K562 (cell line): ENCODE measurements around the gene C1orf21. TPM values are rescaled to one million over a fixed set of nuclear protein-coding genes. Genes with fewer than 3 reads are reported as not detected.

Source experiments
- ATAC-seq: fragments of 200-7000 bp; cut with Tn5 transposase; 3 replicates; pipeline ENCODE4 v1.9.1; 2020; ENCODE audit warnings: moderate library complexity
- BruUV-seq: library from RNA; stranded (reverse); fragments of 400-500 nt; replicated peaks from 2 replicates; lab custom pipeline; 2021; lab: Mats Ljungman, UMichigan
- CTCF ChIA-PET: fragments of 300-600 bp; formaldehyde crosslinking; extraction: SDS; loops from one replicate; lab custom pipeline; 2021; ENCODE audit warnings: low intra/inter-chr PET ratio; lab: Yijun Ruan, JAX
- POLR2A ChIA-PET: fragments of 300-600, 350-650 bp; sonication (Branson Sonifier 250); formaldehyde crosslinking; extraction: SDS; loops from one replicate; lab custom pipeline; 2021; ENCODE audit warnings: antibody characterized with exemption, inconsistent platforms; lab: Yijun Ruan, JAX
- DNase-seq, 4 experiments: peaks; one replicate each; pipeline versions ENCODE4 v3.0.0 to v3.0.0-alpha.2; 2011 to 2018; ENCODE audit warnings: low spot score in 3 of 4, mixed read lengths in 3 of 4; ENCODE audit errors: extremely low read depth in 1 of 4
- FAIRE-seq: peaks from 2 replicates; lab custom pipeline; 2011; peaks lifted over from hg19 to GRCh38; lab: Jason Lieb, UNC
- H2AFZ ChIP-seq: 2 replicates; pipeline ENCODE4 v1.6.0; 2011; ENCODE audit warnings: low read depth, low read length, control low read depth, inconsistent platforms
- H3K27ac ChIP-seq: fragments of 200-600 bp; 3 replicates; pipeline ENCODE4 v1.8.0; 2011; ENCODE audit warnings: low read depth, mild to moderate bottlenecking, control low read depth, inconsistent platforms, low read length, moderate library complexity, mixed read lengths; ENCODE audit errors: extremely low read depth
- H3K27me3 ChIP-seq, 2 experiments: fragments of 300-600 bp in 1 of 2; 2 replicates in 1 of 2; 3 replicates in 1 of 2; pipeline versions ENCODE4 v1.6.0 to v1.8.0; 2011; ENCODE audit warnings: inconsistent platforms in 2 of 2, low read length in 2 of 2, mild to moderate bottlenecking in 1 of 2, mixed read lengths in 1 of 2, moderate library complexity in 1 of 2; ENCODE audit not compliant: control insufficient read depth in 2 of 2, insufficient read depth in 2 of 2
- H3K36me3 ChIP-seq: fragments of 300-600 bp; 3 replicates; pipeline ENCODE4 v1.8.0; 2011; ENCODE audit warnings: mild to moderate bottlenecking, low read length, inconsistent platforms; ENCODE audit not compliant: control insufficient read depth, insufficient read depth
- H3K4me1 ChIP-seq, 2 experiments: fragments of 200-600 bp in 1 of 2; replicated peaks in 1 of 2; 2 replicates in 1 of 2; 3 replicates in 1 of 2; pipeline versions ENCODE4 v1.5.1 to v1.8.0; 2011; ENCODE audit warnings: inconsistent platforms in 2 of 2, low read length in 2 of 2, mild to moderate bottlenecking in 1 of 2, mixed read lengths in 1 of 2, moderate library complexity in 1 of 2; ENCODE audit not compliant: control insufficient read depth in 2 of 2, insufficient read depth in 2 of 2
- H3K4me2 ChIP-seq: 2 replicates; pipeline ENCODE4 v1.6.1; 2011; ENCODE audit warnings: low read length, control low read depth, inconsistent platforms, mixed read lengths; ENCODE audit not compliant: insufficient read depth
- H3K4me3 ChIP-seq: fragments of 200-600 bp; sonication (generic), shearing (Covaris generic); 2 replicates; pipeline ENCODE4 v1.5.1; 2016; ENCODE audit warnings: control low read depth, inconsistent platforms
- H3K79me2 ChIP-seq: fragments of 200-600 bp; 3 replicates; pipeline ENCODE4 v1.8.0; 2011; ENCODE audit warnings: low read length, inconsistent platforms; ENCODE audit not compliant: control insufficient read depth, insufficient read depth
- H3K9ac ChIP-seq, 2 experiments: 2 replicates each; pipeline versions ENCODE4 v1.6.0 to v1.6.1; 2011; ENCODE audit warnings: low read depth in 2 of 2, low read length in 2 of 2, control low read depth in 1 of 2, inconsistent platforms in 1 of 2, mild to moderate bottlenecking in 1 of 2, mixed read lengths in 1 of 2; ENCODE audit not compliant: insufficient read depth in 1 of 2
- H3K9me1 ChIP-seq: one replicate; pipeline ENCODE4 v1.6.0; 2011; ENCODE audit warnings: inconsistent platforms, mild to moderate bottlenecking, low read length, moderate library complexity; ENCODE audit not compliant: control insufficient read depth, insufficient read depth
- H3K9me3 ChIP-seq: replicated peaks from 2 replicates; pipeline ENCODE4 v1.5.1; 2011; ENCODE audit warnings: low read depth, low read length, inconsistent platforms; ENCODE audit not compliant: control insufficient read depth, insufficient read depth
- H4K20me1 ChIP-seq: replicated peaks from 2 replicates; pipeline ENCODE4 v1.6.1; 2011; ENCODE audit warnings: low read length, inconsistent platforms, mixed read lengths; ENCODE audit not compliant: control insufficient read depth, insufficient read depth
- CBFA2T2 ChIP-seq: fragments of 450-650 bp; conservative IDR thresholded peaks from 2 replicates; pipeline ENCODE4 v1.6.1; 2017; ENCODE audit warnings: mild to moderate bottlenecking
- MYC ChIP-seq, 2 experiments: fragments of 250-450 bp in 1 of 2; sonication (Bioruptor Pico) in 1 of 2; IDR thresholded peaks; 2 replicates each; pipeline versions ENCODE4 v1.5.1 to v1.6.1; 2012 to 2021; ENCODE audit warnings: low read depth in 2 of 2, borderline replicate concordance in 1 of 2, improper control_type of control experiment in 1 of 2, low read length in 1 of 2, mild to moderate bottlenecking in 1 of 2, moderate library complexity in 1 of 2
- NCOA1 ChIP-seq: fragments of 450-650 bp; IDR thresholded peaks from 2 replicates; pipeline ENCODE4 v1.6.1; 2016; ENCODE audit warnings: low read depth
- NCOA6 ChIP-seq: fragments of 450-650 bp; IDR thresholded peaks from 2 replicates; pipeline ENCODE4 v1.6.1; 2017; ENCODE audit warnings: mild to moderate bottlenecking
- POLR2G ChIP-seq: fragments of 200-400 bp; formaldehyde crosslinking; IDR thresholded peaks from 2 replicates; pipeline ENCODE4 v1.6.1; 2017; ENCODE audit warnings: low read depth, mild to moderate bottlenecking, antibody characterized with exemption, low read length, moderate library complexity
- STAT5B ChIP-seq: fragments of 250-450 bp; sonication (Bioruptor Pico); IDR thresholded peaks from 2 replicates; pipeline ENCODE4 v1.8.0; 2021; ENCODE audit warnings: mild to moderate bottlenecking, inconsistent platforms
- ZNF239 ChIP-seq: fragments of 250-450 bp; sonication (Bioruptor Pico); IDR thresholded peaks from 2 replicates; pipeline ENCODE4 v1.4.0; 2020; ENCODE audit warnings: mild to moderate bottlenecking
- ZNF282 ChIP-seq: sonication (generic); formaldehyde crosslinking; IDR thresholded peaks from 2 replicates; pipeline ENCODE4 v1.8.1; 2023; ENCODE audit warnings: missing genetic modification reagents
- WGBS: fragments of 100-300 bp; shearing (Covaris generic); methylation state at CpG from one replicate; pipeline ENCODE4 v1.1.6; 2016; ENCODE audit warnings: low coverage, mixed read lengths; ENCODE audit not compliant: insufficient coverage; ENCODE audit errors: missing lambda C conversion rate; 5-methylcytosine and 5-hydroxymethylcytosine counted together
- in situ Hi-C: fragments of 300-500 bp; cut with MboI; formaldehyde crosslinking; loops from 4 replicates; pipeline ENCODE4 v1.15.0; 2018; ENCODE audit warnings: inconsistent platforms, mixed read lengths
- intact Hi-C: fragments of 100-400 bp; cut with micrococcal nuclease; formaldehyde crosslinking; loops from 2 replicates; pipeline ENCODE4 v1.14.2; 2022
- polyA plus RNA-seq, 8 experiments: library from polyadenylated mRNA; depleted of rRNA in 4 of 8; stranded (reverse) in 5 of 8; unstranded in 3 of 8; fragments of >200 nt; fragmentation: Nextera tagmentation in 2 of 8; fragmentation: Illumina TruSeq in 1 of 8; extraction: Ambion mirVana in 2 of 8; extraction: Trizol in 1 of 8; gene quantifications; 2 replicates each; pipeline versions ENCODE4 v1.2.1 to v1.2.3, GENCODE V29; 2011 to 2014; ENCODE audit warnings: inconsistent platforms in 1 of 8, missing spikeins in 1 of 8
- total RNA-seq, 7 experiments: library from RNA; depleted of rRNA in 6 of 7; stranded (reverse); fragments of >200 nt in 6 of 7; fragmentation: Illumina TruSeq in 2 of 7; extraction: Trizol in 2 of 7; gene quantifications; 2 replicates each; pipeline versions ENCODE4 v1.2.1 to v1.2.3, GENCODE V29; 2011 to 2021; ENCODE audit warnings: low replicate concordance in 1 of 7

The C1orf21 gene
- total and polyA plus RNA-seq, 9 of the 15 experiments (the other 6 are each of a cell fraction or from before 2014, with no cell fraction given): under 0.01 to 0.31 (median 0.07) TPM

- H4K20me1 ChIP-seq: no peaks in the 10 kb centered on the region
- DNase-seq (no peak), ATAC-seq (peak; percentile 49; the same call in 2 of the 3 replicates), FAIRE-seq (no peak)
- in situ Hi-C loops (loop anchor here (25.0 kb wide), 1 partner anchor 585 kb away; no protein-coding TSS in a partner anchor), intact Hi-C loops (no loop called here)
- H3K27me3 ChIP-seq: peaks cover 23 to 31% of the 10 kb centered on the region in 2 experiments; a peak in 4 of 5 replicates
- ChIA-PET POLR2A (no interaction called here), CTCF (no interaction called here)
- no peaks in the 10 kb centered on the region for H3K9me1 ChIP-seq
- no peak overlapping the region for H3K27ac ChIP-seq
- WGBS: under 1% methylated on average over 9 of the region's 9 CpGs
- no peaks in the 10 kb centered on the region for H3K36me3 ChIP-seq
- no peak overlapping the region for H2AFZ ChIP-seq
- H3K9me3 ChIP-seq: no peaks in the 10 kb centered on the region
- BruUV-seq: no TSS peak
- no peaks in the 10 kb centered on the region for H3K4me1 ChIP-seq
- no peak overlapping the region for H3K4me2 ChIP-seq
- TF ChIP-seq POLR2G: no peak
- TF ChIP-seq ZNF282 (CRISPR knock-in tag): no peak
- TF ChIP-seq NCOA1: no peak
- no peak for TF ChIP-seq CBFA2T2
- no peak for TF ChIP-seq ZNF239
- no peak for TF ChIP-seq STAT5B
- TF ChIP-seq MYC (IDR thresholded peaks at IDR 0.05; ENCODE audit: low read depth, low read length): no peak
- no peak for TF ChIP-seq MYC (CRISPR knock-in tag; IDR thresholded peaks at IDR 0.05; ENCODE audit: borderline replicate concordance, low read depth)
- no peak for TF ChIP-seq NCOA6
- no peak overlapping the region for H3K9ac ChIP-seq
- no peaks in the 10 kb centered on the region for H3K79me2 ChIP-seq
- H3K4me3 ChIP-seq: no peak overlapping the region
These were observed 285.3 kb downstream of the C1orf21 start for GRCh38 chr1:184672013-184672726.
